Bronchial epithelial cell (primary cell): Measurements from ENCODE around the gene RAPGEF2. TPM values are rescaled to one million over a fixed set of nuclear protein-coding genes. Genes with fewer than 3 reads are reported as not detected.
"Not testable (repeated sequence)": the region's sequence is repeated elsewhere in the genome, so short reads cannot be mapped to it uniquely, and the experiment has no call there.

Experiments used
- DNase-seq: peaks from one replicate; pipeline ENCODE4 v3.0.0-alpha.2; 2010; ENCODE audit warnings: low read depth
- FAIRE-seq: peaks from 2 replicates; lab custom pipeline; 2011; peaks lifted over from hg19 to GRCh38; lab: Jason Lieb, UNC
- H3K27me3 ChIP-seq: 2 replicates; pipeline ENCODE4 v1.5.1; 2011; ENCODE audit warnings: low read length; ENCODE audit not compliant: control insufficient read depth, insufficient read depth
- H3K36me3 ChIP-seq: 2 replicates; pipeline ENCODE4 v1.5.1; 2011; ENCODE audit warnings: low read length; ENCODE audit not compliant: control insufficient read depth, insufficient read depth
- H3K4me3 ChIP-seq: 2 replicates; pipeline ENCODE4 v1.5.1; 2011; ENCODE audit warnings: mild to moderate bottlenecking, low read depth, low read length, control low read depth
- total RNA-seq: library from RNA; depleted of rRNA; stranded (reverse); fragments of >200 nt; gene quantifications from 2 replicates; pipeline ENCODE4 v1.2.1, GENCODE V29; 2014
- TF ChIP-seq, protein P1 (sequence below): IDR thresholded peaks from 2 replicates; pipeline ENCODE4 v1.5.1; 2011; ENCODE audit warnings: mild to moderate bottlenecking, moderate library complexity, low read length, control low read depth, inconsistent platforms; ENCODE audit not compliant: insufficient read depth, severe bottlenecking

Gene RAPGEF2
- total RNA-seq, 1 donor from 2014 or later, result 37.6 TPM

DNA sequence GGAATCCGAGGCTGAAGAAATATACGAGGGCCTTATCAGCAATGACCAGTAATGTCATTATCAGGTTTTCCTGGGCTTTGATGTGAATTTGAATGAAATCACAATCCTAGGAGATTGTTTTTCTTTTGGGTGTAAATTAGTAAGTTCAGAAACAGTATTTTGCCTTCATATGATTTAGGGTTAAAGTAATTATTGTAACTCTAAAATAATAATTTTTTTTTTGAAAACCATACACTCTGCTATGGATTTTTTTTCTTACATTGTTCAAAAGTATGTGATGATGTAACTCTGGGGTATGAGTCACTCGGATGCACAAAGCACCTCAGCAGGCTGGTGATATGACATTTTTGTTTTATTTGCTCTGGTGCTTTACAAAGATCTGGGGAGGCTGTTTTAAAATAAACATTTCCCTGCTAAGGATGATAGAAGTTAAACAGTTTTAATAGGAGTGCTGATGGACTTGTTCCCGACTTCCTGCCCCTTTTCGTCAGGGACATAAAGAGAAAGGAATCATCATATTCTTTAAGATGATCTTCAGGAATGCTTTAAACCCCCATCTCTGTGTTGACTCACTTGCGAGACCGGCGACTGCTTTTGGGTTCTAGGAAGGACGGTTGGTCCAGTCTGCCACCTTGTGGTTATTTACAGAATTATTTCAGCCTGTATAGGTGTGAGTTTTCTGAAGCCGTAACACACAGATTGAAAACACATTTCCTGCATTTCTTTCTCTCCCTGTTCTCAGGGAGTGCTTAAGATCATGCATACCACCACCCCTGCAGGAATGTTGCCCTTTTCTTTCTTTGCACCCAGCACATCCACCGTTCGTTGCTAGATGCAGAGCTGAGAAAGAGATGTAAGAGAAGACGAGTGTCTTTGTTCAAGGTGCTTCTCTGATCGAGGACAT, 72.5 kb downstream of the RAPGEF2 start:
- DNase-seq, result peak; percentile 88
- Histone ChIP-seq H3K4me3 (no peak overlapping the region), H3K27me3 (no peaks in the 10 kb centered on the region), H3K36me3 (no peaks in the 10 kb centered on the region)
- no peak for FAIRE-seq
- TF ChIP-seq, protein P1, sequence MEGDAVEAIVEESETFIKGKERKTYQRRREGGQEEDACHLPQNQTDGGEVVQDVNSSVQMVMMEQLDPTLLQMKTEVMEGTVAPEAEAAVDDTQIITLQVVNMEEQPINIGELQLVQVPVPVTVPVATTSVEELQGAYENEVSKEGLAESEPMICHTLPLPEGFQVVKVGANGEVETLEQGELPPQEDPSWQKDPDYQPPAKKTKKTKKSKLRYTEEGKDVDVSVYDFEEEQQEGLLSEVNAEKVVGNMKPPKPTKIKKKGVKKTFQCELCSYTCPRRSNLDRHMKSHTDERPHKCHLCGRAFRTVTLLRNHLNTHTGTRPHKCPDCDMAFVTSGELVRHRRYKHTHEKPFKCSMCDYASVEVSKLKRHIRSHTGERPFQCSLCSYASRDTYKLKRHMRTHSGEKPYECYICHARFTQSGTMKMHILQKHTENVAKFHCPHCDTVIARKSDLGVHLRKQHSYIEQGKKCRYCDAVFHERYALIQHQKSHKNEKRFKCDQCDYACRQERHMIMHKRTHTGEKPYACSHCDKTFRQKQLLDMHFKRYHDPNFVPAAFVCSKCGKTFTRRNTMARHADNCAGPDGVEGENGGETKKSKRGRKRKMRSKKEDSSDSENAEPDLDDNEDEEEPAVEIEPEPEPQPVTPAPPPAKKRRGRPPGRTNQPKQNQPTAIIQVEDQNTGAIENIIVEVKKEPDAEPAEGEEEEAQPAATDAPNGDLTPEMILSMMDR, result peak; percentile 68

DNA sequence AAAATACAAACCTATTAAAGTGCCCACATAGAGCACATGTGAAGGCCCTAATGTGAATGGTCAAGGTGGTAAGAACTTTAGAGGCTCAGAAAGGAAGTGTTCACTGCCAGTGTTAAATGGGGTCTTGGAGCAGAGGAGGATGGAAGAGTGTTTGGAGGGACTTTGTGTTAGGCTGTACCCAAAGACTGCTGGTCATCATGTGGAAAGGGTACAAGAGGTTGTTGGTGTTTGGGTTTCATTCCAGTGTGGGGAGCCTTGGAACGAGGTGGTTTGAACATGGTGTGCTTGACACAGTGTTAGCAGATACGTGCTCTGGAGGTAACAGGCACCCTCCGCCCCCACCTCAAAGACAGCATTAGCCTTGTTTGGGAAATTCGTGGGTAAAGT, 73.1 kb downstream of the RAPGEF2 start:
- TF ChIP-seq, protein P1, result no peak
- Histone ChIP-seq H3K36me3 (no peaks in the 10 kb centered on the region), H3K27me3 (no peaks in the 10 kb centered on the region), H3K4me3 (no peak overlapping the region)
- FAIRE-seq, result peak; percentile 47
- no peak for DNase-seq

DNA sequence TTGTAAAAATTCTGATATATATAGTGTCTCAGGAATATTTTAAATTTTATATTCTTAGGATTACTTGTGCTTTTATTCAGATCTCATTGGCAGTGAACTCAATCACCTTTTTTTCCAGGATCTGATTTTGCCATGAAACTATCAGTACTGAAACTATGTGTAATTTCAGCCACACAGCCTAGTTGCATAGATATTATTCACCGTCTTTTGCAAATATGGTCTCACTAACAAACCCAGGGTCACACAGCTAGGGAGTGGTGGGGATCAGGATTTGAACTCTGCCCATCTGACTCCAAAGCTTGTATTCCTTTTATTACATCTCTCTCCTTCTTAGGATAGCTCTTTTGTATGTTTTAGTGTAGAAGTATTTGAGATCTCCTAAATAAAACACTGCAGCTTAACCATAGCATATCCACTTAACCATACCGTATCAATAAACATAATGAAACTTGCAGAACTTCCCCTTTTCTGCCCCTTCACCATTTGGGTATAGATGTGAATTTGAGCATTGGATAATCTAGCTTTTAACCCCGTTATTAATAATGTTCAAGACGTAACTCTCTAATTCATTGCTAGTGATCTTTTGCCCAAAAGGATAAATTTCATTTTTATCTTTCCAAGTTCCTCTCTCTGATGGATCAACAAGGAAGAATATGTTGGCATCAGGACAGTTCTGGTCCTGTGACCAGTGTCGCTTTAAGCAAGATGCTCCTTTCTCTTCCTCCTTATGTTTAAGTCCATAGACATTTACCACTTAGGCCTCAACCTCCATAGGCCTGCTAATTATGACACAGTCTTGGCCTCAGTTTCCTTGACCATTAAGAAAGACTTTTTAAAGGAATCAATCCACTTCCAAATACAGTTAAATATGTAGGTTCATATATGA, 74.6 kb downstream of the RAPGEF2 start:
- Histone ChIP-seq H3K36me3 (no peaks in the 10 kb centered on the region), H3K4me3 (no peak overlapping the region), H3K27me3 (no peaks in the 10 kb centered on the region)
- no peak for FAIRE-seq
- TF ChIP-seq, protein P1, result no peak
- DNase-seq, result no peak

DNA sequence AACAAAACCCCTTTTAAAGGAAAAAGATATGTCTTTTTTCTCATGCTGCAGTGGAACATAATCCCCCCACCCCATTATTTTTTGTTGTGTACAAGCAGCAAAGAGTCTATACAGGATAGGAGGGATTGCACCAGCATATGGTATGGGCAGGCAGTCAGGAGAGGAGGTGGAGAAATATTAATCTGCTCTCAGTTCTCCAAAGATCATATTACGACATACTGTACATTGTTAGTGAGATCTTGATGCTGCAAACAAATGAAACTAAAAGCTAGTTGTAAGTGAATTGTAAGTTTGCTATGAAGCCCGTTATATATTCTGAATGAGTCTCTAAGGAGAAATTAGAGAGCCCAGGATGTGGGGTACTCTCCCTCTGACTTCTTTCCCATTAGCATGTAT, 75.3 kb downstream of the RAPGEF2 start:
- DNase-seq (no peak), FAIRE-seq (no peak)
- Histone ChIP-seq H3K36me3 (no peaks in the 10 kb centered on the region), H3K4me3 (no peak overlapping the region), H3K27me3 (no peaks in the 10 kb centered on the region)
- TF ChIP-seq, protein P1, result no peak

DNA sequence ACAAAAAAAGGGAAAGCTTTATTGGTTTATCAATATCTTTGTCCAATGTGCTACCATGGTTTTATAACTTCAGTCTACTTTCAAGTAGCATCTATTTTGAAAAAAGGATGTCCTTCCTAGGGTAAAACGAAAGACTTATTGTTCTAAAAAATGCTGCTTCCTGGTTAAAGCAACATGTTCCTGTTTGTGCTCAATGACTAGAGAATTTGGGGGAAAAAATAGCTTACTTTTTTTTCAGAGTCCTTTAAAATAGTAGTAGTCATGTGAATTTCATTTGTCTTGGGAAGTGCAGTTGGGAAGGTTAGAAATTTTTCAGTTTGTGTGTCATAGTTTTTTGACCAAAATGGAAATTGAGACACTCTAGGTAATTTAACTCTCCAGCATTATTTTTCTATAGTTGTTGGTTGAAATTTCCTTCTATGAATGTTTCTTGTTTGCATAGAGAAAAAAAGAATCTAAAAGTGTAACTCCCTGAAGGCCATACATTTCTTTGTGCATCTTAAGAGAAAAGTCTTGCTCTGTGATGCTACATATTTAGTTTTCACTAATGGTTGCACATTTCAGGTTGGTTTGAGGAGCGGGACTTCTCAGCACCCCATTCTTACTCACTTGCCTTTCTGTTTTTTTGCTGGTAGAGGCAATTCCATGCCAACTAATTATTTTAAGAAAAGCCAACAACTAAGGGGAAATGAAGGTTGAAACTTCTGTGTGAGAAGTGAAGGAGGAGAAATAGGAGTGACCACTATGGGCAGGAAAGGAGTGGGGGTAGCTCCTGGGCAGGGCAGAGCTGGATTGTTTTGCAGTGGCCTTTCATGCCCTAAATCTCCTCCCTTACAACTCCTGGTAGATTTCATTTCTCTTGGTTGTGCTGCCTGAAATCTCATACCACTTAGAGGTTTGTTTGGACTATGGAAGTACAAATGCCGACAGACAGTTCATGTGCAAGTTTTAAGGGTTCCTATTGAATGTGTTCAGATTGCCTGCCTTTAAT, 76.4 kb downstream of the RAPGEF2 start:
- Histone ChIP-seq H3K36me3 (no peaks in the 10 kb centered on the region), H3K4me3 (no peak overlapping the region), H3K27me3 (no peaks in the 10 kb centered on the region)
- no peak for FAIRE-seq
- TF ChIP-seq, protein P1, result no peak
- DNase-seq, result no peak

DNA sequence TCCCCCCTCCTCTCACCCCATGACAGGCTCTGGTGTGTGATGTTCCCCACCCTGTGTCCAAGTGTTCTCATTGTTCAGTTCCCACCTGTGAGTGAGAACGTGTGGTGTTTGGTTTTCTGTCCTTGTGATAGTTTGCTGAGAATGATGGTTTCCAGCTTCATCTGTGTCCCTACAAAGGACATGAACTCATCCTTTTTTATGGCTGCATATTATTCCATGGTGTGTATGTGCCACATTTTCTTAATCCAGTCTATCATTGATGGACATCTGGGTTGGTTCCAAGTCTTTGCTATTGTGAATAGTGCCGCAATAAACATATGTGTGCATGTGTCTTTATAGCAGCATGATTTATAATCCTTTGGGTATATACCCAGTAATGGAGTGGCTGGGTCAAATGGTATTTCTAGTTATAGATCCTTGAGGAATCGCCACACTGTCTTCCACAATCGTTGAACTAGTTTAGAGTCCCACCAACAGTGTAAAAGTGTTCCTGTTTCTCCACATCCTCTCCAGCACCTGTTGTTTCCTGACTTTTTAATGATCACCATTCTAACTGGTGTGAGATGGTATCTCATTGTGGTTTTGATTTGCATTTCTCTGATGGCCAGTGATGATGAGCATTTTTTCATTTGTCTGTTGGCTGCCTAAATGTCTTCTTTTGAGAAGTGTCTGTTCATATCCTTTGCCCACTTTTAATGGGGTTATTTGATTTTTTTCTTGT, 81.2 kb downstream of the RAPGEF2 start:
- FAIRE-seq, H3K4me3 ChIP-seq, H3K27me3 ChIP-seq, H3K36me3 ChIP-seq, DNase-seq: not testable (repeated sequence)
